Hippocampal formation (tissue), 2 donors: ENCODE results near the gene MTX2.

Experiments used
- DNase-seq, 2 donors: peaks; one replicate each; lab custom pipeline; 2025; lab: John Stamatoyannopoulos, UW

MTX2 gene

GRCh38 chr2:176378323-176378722 is 109.1 kb downstream of the MTX2 start:
- no peak for DNase-seq

DNA sequence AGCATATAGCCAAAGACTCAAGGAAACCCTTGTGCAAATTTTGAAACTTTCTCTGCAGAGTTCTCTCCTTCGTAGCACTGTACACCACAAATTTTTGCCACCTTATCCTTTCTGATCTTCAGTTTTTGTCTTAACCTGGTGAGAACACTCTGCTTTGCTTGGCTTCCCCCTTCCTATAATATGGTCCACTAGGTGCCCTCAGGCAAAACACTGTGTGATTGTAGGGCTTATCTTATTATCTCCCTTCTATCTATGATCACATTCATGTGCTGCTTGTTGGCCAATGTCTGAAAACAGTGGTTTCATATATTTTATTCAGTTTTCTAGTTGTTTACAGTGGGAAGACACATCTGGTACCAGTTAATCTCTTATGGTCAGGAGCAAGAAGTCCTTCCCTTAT is 111.1 kb downstream of the MTX2 start:
- no peak for DNase-seq

DNA sequence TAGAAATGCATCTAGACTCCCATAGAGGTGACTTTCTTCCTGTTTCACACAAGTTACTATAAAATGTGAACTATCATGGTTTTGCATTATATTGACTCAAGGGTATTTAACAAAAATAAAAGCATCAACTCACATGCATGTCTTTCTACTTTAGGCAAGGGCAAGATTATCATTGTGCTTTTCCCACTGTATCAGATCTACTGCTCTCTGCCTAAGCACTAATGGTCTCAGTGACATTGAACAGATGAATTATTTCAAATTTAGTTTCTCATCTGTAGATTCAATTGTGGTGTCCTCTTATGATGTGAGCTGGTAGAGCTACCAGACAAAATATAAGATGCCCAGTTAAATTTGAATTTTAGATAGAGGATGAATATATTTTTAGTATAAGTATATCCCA is 113.9 kb downstream of the MTX2 start:
- DNase-seq = no peak

- DNase-seq = no peak
Measured at GRCh38 chr2:176383836-176384442, 114.7 kb downstream of the MTX2 start.

DNA sequence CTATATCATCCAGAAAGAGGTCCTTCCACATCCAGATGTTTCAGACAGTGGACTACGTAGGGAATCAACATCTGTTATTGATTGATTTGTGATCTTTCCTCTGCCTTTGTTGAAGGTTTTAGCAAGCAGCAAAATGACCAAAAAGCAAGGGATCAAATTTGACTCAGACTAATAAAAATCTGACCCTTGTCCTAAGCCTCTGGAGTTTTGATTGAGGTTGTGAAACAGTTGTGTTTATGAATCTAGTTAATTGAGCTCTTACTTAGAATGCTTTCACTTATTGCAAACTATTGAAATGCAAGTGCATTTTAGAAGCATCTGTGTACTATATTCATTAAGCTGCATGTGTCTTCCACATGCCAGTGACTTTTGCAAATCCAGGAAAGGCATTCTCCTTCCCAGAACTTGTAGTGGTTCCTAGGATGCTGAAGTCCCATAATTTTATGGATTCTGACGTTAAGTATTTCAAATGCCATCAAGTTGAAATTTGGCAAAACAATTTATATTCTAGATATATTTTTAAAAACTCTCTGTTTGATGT is 116.0 kb downstream of the MTX2 start:
- DNase-seq = no peak

- DNase-seq = no peak
Measured at GRCh38 chr2:176385838-176386237, 116.6 kb downstream of the MTX2 start.
